Measurements from ENCODE around the gene PRIM1.

GRCh38 chr12:56766535-56766934 is 14.4 kb upstream of the PRIM1 start:
- TF ChIP-seq NFIC (IDR thresholded peaks at IDR 0.05): no peak
- TF ChIP-seq MAX (IDR thresholded peaks at IDR 0.05): no peak
- no peak for TF ChIP-seq EP300 (IDR thresholded peaks at IDR 0.05; ENCODE audit: borderline replicate concordance)
- no peak for TF ChIP-seq YY1 (IDR thresholded peaks at IDR 0.05; ENCODE audit: low read depth)
- TF ChIP-seq REST (IDR thresholded peaks at IDR 0.05; ENCODE audit: low read depth): no peak
- no peak for TF ChIP-seq ZBTB7A (IDR thresholded peaks at IDR 0.05; ENCODE audit: low read depth)
- TF ChIP-seq TAF1 (IDR thresholded peaks at IDR 0.05; ENCODE audit: low read depth): no peak
- no peak for TF ChIP-seq USF1 (IDR thresholded peaks at IDR 0.05)
- no peak for TF ChIP-seq CREB1 (IDR thresholded peaks at IDR 0.05; ENCODE audit: low read depth)
- TF ChIP-seq TCF12 (IDR thresholded peaks at IDR 0.05; ENCODE audit: low read depth): no peak
- no peak for TF ChIP-seq RAD21 (IDR thresholded peaks at IDR 0.05; ENCODE audit: low read depth)
- TF ChIP-seq CEBPB (IDR thresholded peaks at IDR 0.05): no peak
- no peak for TF ChIP-seq EGR1 (IDR thresholded peaks at IDR 0.05)
